ENCODE results near the gene LHFPL5.

The LHFPL5 gene

GRCh38 chr6:35788423-35788982 is 16.6 kb upstream of the LHFPL5 start:
- no peak overlapping the region for H3K4me3 ChIP-seq (ENCODE audit: low read depth, low read length)
- DNase-seq (ENCODE audit: low read depth) = no peak

GRCh38 chr6:35790683-35791082 is 14.5 kb upstream of the LHFPL5 start:
- H3K4me3 ChIP-seq (ENCODE audit: low read depth, low read length) = no peak overlapping the region
- DNase-seq (ENCODE audit: low read depth) = no peak

GRCh38 chr6:35794536-35795452 is 10.4 kb upstream of the LHFPL5 start:
- H3K4me3 ChIP-seq (ENCODE audit: low read depth, low read length) = no peak overlapping the region
- DNase-seq (ENCODE audit: low read depth) = no peak

DNA sequence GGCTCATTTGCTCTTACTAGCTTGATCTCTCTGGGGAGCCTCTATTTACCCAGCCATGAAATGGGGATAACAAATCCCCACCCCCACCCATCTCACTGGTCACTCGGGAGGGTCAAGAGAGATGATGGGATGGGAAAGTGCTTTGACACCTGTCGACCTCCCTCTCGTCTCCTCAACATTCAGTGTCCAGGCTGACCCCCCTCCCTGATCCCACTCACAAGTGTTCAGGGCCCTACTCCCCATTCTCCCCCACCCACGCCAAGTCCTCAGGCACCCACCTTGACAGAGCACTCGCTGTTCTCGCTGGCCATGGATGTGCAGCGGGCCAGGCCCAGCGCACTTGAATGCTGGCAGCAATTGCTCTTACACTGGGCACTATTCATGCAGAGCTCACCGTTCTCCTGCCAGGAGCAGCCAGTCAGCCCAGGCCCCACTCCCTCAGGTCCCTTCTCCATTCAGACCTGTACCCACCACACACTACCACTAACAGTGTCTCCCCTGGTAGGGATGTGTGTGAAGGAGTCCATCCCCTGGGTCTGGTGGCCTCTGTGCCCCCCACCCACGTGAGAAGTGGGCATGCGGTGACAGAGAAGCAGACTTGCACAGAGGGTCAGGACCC is 9.6 kb upstream of the LHFPL5 start:
- H3K4me3 ChIP-seq (ENCODE audit: low read depth, low read length) = no peak overlapping the region
- DNase-seq (ENCODE audit: low read depth) = no peak

DNA sequence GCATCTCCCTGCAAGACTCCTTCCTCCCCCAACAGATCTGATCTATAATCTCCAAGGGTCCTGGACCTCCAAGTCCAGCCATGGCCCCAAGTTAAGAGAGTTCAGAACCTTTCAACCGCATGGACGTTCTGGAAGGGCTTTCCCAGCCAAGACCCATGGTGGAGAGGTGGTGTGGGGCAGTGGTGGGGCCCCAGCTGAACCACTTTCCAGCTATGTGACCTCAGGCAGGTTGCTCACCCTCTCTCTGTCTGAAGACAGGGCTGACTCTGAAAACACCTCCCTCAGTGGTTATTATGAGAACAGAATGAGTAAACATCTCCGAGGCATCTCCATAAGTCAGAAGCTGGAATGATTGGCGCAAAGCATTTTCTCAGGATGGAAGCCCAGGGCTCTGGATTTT is 8.9 kb upstream of the LHFPL5 start:
- H3K4me3 ChIP-seq (ENCODE audit: low read depth, low read length) = no peak overlapping the region
- DNase-seq (ENCODE audit: low read depth) = no peak

DNA sequence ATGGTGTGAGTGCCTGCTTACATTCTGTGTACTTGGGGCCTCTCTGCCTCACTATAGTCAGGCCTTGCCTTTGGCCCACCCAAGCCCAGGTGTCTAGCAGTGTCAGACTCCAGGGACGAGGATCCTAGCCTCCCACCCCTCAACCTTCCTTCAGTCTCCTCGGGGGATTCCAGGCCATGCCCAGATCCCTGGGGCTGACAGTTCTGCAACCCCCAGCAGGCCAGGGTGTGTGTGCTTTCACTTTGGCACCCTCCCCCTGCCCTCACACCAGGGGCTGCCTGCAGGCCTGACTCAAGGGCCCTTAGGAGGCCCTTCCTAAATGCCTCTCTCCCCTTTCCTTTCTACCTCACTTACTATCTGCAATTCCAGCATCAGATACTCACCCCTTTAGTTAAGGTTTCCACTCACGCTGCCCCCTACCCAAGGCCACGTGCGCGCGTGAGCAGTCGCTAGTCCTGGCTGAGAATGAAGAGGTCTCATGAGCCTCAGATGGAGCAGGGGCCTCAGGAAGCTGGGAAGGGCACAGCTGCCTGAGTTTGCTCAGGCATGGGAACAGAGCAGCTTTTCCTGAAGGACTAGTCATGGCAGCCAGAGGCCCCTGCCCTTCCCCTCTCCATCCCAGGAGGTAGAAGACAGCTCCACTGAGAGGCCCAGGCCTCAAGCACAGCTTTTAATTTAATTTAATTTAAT is 7.2 kb upstream of the LHFPL5 start:
- DNase-seq (ENCODE audit: low read depth) = no peak
- H3K4me3 ChIP-seq (ENCODE audit: low read depth, low read length) = no peak overlapping the region

DNA sequence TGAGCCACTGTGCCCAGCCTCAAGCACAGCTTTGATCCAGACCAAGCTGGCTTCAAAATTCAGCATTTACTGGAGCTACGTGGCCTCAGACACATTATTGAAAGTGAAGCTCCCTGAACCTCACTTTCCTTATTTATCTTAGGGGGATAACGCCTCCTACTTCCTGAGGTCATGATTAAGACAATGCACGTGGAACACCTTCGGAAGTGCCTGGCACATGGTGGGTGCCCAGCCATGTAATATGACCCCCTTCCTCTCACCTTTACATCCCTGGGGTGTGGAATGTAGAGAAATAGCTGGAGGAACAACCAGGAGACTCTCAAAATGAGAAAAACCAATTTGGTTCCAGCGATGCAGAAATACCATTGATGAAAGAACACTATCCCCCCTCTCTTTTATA is 6.4 kb upstream of the LHFPL5 start:
- H3K4me3 ChIP-seq (ENCODE audit: low read depth, low read length) = no peak overlapping the region
- no peak for DNase-seq (ENCODE audit: low read depth)

GRCh38 chr6:35801148-35801547 is 4.0 kb upstream of the LHFPL5 start:
- no peak for DNase-seq (ENCODE audit: low read depth)

DNA sequence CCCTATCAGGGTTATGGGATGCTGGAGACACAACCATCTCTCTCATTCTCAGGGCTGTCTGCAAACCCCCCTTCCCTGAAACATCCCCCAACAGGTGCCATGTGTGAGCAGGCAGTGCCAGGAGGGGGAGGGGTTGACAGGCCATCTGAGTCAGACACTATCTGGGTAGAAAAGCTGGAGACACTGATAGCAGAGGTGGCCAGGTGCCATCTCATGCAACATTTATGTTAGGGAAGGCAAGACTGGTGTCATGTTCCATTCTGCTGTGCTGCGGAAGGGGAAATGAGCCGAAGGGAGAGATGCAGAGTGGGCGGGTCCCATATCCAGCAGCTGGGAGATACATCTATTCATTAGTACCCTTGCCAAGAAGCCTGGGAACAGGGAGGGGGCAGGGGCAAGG is 3.5 kb downstream of the LHFPL5 start:
- peak; percentile 12 for DNase-seq (ENCODE audit: low read depth)
- H3K4me3 ChIP-seq (ENCODE audit: low read depth, low read length) = no peak overlapping the region

More at GRCh38 chr6:35801148-35801547, 4.0 kb upstream of the LHFPL5 start:
- H3K4me3 ChIP-seq (ENCODE audit: low read depth, low read length) = no peak overlapping the region

DNA sequence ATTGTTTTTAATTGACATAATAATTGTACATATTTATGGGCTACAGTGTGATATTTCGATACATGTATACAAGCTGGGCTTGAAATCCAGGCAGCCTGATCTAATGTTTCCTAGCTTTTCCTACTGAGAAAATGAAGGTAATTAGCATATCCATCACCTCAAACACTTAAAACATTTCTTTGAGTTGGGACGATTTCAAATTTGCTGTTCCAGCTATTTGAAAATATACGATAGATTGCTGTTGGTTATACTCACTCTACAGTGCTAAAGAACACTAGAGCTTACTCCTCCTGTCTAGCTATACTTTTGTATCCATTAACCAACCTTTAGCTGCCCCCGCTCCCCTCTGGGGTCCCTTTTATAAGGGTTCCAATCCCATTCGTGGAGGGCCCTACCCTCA is 4.7 kb downstream of the LHFPL5 start:
- no peak for DNase-seq (ENCODE audit: low read depth)
- H3K4me3 ChIP-seq (ENCODE audit: low read depth, low read length) = no peak overlapping the region

- DNase-seq (ENCODE audit: low read depth) = peak; percentile 49
- no peak overlapping the region for H3K4me3 ChIP-seq (ENCODE audit: low read depth, low read length)
Measured at GRCh38 chr6:35810971-35811698, 6.0 kb downstream of the LHFPL5 start.

GRCh38 chr6:35811699-35811995 is 6.5 kb downstream of the LHFPL5 start:
- no peak for DNase-seq (ENCODE audit: low read depth)
- no peak overlapping the region for H3K4me3 ChIP-seq (ENCODE audit: low read depth, low read length)

DNA sequence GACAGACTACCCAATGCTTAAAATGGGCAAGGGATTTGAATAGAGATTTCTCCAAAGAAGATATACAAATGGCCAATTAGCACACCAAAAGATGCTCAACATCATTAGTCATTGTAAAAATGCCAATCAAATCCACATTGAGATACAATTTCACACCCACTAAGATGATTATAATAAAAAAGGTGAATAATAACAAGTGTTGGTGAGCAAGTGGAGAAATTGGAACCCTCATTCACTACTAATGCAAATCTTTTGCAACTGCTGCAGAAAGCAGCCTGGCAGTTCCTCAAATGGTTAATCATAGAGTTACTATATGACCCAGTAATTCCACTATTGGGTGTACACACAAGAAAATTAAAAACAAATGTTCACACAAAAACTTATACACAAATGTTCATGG is 12.4 kb downstream of the LHFPL5 start:
- DNase-seq (ENCODE audit: low read depth) = no peak

GRCh38 chr6:35823601-35824000 is 18.4 kb downstream of the LHFPL5 start:
- no peak for DNase-seq (ENCODE audit: low read depth)
- H3K4me3 ChIP-seq (ENCODE audit: low read depth, low read length) = no peak overlapping the region

More for the DNA sequence above, 12.4 kb downstream of the LHFPL5 start:
- no peak overlapping the region for H3K4me3 ChIP-seq (ENCODE audit: low read depth, low read length)

GRCh38 chr6:35824552-35825192 is 19.5 kb downstream of the LHFPL5 start:
- H3K4me3 ChIP-seq (ENCODE audit: low read depth, low read length) = no peak overlapping the region
- no peak for DNase-seq (ENCODE audit: low read depth)

GRCh38 chr6:35829306-35829705 is 24.2 kb downstream of the LHFPL5 start:
- no peak overlapping the region for H3K4me3 ChIP-seq (ENCODE audit: low read depth, low read length)
- no peak for DNase-seq (ENCODE audit: low read depth)

- no peak for DNase-seq (ENCODE audit: low read depth)
- H3K4me3 ChIP-seq (ENCODE audit: low read depth, low read length) = no peak overlapping the region
Measured at GRCh38 chr6:35831257-35832007, 26.3 kb downstream of the LHFPL5 start.

- H3K4me3 ChIP-seq (ENCODE audit: low read depth, low read length) = no peak overlapping the region
- no peak for DNase-seq (ENCODE audit: low read depth)
Measured at GRCh38 chr6:35833536-35833935, 28.4 kb downstream of the LHFPL5 start.
